ENCODE measurements around the gene LRRTM4. TPM values are rescaled to one million over a fixed set of nuclear protein-coding genes. Genes with fewer than 3 reads are reported as not detected.
"Not testable (repeated sequence)": the region's sequence is repeated elsewhere in the genome, so short reads cannot be mapped to it uniquely, and the experiment has no call there.

Gene LRRTM4
- total RNA-seq, 2 donors from 2014 or later: 0.32 to 0.84 TPM

DNA sequence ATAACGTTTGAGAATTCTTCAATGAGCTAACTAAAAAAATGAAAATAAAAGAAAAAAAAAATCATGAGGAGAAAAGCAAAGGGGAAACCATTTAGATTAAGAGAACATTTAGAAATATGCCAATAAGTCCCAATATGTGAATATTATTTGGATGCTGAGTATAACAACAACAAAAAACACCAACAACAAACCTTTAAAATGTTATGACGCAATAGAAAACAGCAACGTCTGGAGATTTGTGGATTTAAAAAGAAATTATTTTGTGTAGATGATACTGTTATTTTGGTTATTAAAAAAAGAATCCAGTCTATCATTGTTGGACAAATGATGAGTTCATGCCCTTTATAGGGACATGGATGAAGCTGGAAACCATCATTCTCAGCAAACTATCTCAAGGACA lies 417.2 kb downstream of the LRRTM4 start:
- intact Hi-C loops (cut with DNase I): no loop called here
- no peak for ATAC-seq
- no peak for DNase-seq

DNA sequence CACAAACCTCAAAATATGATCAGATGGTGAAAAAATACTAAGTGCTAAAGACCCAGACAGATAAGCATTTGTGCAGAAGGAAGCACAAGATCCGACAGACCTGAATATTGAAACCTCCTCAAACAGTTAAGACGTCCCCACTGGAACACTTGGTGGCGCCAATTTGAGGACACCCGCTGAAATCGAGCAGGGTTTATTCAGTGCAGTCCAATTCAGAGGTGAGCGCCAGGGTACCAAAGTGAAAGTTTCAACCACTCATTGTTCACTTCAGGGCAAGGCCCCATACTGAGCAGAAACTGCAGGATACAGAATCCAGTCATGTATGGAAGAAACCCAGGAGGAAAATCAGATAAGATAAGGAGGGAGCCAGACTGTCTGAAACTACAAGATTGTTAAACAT lies 417.6 kb downstream of the LRRTM4 start:
- DNase-seq (no peak), ATAC-seq (no peak)
- intact Hi-C loops (cut with DNase I): no loop called here

DNA sequence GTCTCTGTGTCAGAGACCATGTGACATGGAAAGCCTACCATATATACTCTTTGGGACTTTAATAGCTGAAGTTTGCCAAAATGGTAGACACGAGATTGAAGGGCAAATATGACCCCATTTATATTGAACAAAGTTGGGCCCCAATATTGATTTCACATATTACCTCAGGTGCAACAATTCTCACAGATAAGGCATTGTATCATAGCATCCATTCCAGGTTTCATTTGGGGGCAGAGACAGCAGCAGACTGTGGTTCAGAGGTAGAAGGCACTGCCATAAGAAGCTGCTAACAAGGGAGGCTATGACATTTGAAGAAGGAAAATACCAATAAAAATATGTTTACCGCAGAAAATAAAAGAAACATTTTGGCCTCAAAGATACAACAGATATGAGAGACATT lies 419.2 kb downstream of the LRRTM4 start:
- DNase-seq: no peak
- intact Hi-C loops (cut with DNase I): no loop called here
- ATAC-seq: no peak

DNA sequence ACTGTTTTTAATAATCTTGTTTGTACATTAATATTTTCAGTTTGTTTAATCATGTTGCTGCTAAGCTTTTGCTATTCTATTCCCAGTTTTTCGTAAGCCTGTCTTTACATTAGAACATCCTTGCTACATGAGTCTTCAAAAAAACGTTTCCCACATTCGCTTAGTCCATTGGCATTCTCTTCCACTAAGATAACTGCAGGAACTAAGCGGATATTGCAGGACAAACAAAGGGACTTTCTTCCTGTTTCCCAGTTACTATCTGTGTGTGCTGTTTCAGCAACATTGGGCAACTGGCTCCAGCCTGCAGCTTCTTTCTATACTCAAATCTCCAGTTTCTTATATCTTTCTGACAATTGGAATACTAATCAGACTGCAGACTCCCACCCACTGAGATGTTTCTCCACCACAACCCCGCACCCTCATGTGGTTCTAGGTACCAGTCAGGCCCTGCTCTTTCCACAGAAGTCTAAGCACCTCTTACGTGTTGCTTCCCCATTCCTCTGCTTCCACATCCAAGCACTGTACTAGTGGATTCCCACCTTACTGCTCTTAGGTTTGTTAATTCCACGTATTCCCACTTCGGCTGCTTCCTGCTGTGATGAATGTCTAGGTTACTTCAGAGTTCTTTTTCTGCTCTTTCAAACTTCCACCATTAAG lies 420.3 kb downstream of the LRRTM4 start:
- DNase-seq (no peak), ATAC-seq (no peak)
- intact Hi-C loops (cut with DNase I): no loop called here

DNA sequence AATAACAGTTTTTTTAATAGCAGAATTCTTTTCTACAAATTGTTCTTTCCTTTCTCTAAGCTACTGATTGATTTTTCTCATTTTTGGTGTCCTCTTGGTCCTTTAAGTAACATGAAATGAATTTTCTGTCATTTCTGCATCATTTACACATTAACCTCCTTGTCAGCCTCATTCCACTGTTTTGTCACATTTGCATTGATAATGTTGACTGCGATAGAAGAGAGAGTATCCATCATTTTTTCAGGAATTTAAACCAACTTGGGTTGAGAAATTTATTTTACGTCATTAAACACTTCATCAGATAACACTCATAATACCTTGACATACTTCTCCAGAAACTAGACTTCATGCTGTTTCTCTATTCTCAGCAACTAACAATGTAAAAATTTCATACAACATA lies 422.2 kb downstream of the LRRTM4 start:
- intact Hi-C loops (cut with DNase I): no loop called here
- ATAC-seq (no peak), DNase-seq (no peak)

DNA sequence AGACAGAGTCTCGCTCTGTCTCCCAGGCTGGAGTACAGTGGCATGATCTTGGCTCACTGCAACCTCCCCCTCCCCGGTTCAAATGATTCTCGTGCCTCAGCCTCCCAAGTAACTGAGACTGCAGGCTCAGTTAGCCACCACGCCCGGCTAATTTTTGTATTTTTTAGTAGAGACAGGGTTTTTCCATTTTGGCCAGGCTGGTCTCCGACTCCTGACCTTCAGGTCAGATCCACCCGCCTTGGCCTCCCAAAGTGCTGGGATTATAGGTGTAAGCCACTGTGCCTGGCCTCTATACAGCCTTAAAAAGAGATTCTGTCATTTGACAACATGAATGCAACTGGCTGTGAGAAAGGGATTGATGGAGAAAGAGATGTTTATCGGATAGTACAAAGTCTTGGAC lies 426.7 kb downstream of the LRRTM4 start:
- DNase-seq; ATAC-seq; intact Hi-C loops (cut with DNase I): not testable (repeated sequence)

DNA sequence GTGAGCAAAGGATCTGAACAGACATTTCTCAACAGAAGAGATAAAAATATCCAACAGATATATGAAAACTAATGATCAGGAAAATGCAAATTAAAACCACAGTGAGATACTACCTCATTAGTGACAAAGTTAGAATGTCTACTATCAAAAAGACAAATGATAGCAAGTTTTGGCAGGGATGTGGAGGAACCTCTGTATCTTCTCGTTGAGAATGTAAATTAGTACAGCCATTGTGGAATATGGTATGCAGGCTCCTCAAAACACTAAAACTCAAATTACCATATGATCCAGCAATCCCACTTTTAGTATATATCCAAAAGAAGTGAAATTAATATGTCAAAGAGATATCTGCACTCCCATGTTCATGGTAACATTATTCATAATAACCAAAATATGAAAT lies 427.1 kb downstream of the LRRTM4 start:
- intact Hi-C loops (cut with DNase I): no loop called here
- ATAC-seq (no peak), DNase-seq (no peak)

DNA sequence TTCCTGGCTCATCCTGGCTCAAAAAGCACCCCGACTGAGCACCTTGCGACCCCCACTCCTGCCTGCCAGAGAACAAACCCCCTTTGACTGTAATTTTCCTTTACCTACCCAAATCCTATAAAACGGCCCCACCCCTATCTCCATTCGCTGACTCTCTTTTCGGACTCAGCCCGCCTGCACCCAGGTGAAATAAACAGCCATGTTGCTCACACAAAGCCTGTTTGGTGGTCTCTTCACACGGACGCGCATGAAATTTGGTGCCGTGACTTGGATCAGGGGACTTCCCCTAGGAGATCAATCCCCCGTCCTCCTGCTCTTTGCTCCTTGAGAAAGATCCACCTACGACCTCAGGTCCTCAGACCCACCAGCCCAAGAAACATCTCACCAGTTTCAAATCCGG lies 433.8 kb downstream of the LRRTM4 start:
- DNase-seq; ATAC-seq; intact Hi-C loops (cut with DNase I): not testable (repeated sequence)

DNA sequence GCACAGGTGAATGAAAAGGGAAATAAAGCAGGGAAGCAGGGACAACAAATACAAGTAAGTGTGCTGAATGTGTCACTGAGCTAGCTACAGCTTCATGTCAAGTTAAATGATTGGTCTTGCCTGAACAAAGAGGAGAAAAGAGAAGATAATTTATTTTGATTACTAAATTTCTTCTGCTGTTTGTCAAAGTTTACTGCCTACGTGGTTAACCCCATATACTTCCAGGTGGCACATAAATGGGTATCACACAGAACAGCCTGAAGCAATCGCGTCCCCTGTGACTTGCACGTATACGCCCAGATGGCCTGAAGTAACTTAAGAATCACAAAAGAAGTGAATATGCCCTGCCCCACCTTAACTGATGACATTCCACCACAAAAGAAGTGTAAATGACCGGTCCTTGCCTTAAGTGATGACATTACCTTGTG lies 434.2 kb downstream of the LRRTM4 start:
- ATAC-seq (no peak), DNase-seq (no peak)
- intact Hi-C loops (cut with DNase I): no loop called here

DNA sequence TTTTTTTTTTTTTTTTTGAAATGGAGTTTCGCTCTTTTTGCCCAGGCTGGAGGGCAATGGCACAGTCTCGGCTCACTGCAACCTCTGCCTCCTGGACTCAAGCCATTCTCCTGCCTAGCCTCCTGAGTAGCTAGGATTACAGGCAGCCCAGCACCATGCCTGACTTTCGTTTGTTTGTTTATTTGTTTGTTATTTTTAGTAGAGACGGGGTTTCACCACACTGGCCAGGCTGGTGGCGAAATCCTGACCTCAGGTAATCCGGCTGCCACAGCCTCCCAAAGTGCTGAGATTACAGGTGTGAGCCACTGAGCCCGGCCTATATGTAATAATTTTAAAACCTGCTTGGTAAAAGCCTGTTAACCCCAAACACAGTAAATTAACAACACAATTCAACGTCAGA lies 435.7 kb downstream of the LRRTM4 start:
- ATAC-seq (no peak), DNase-seq (no peak)
- intact Hi-C loops (cut with DNase I): no loop called here

DNA sequence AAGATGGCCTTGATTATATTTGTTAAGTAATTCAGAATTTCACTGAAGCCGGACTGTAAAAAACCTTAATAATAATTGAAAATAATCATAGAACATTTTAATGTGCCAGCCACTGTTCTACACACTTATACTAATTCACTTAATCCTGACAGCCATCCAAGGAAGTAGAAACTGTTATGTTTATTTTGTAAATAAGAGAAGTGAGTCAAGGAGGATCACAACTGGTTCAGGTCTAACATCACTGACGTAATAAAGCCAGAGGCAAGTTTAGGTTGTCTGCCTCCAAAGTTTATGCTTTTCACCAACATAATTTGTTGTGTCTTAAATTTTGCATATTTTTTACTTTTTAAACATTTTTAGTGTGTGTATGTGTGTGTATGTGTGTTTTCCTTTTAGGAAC lies 436.1 kb downstream of the LRRTM4 start:
- ATAC-seq (no peak), DNase-seq (no peak)
- intact Hi-C loops (cut with DNase I): no loop called here

DNA sequence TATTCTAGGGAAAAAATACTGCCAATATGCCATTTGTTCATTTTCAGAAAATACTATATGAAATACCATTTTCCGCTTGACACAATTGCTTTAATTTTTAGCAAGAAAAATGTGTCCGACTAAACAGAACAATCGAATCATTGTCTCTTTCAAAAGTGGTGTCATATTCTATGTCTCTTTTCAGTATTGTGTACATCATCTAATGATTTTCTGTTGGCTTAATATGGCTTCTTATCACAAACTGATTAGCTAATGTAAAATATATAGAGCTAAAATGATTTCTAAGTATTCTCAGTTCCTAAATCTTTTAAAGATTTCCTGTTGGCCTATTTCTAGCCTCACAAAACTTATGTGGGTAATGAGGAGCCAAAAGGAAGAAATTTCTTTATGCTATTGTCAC lies 436.6 kb downstream of the LRRTM4 start:
- intact Hi-C loops (cut with DNase I): no loop called here
- ATAC-seq: no peak

DNA sequence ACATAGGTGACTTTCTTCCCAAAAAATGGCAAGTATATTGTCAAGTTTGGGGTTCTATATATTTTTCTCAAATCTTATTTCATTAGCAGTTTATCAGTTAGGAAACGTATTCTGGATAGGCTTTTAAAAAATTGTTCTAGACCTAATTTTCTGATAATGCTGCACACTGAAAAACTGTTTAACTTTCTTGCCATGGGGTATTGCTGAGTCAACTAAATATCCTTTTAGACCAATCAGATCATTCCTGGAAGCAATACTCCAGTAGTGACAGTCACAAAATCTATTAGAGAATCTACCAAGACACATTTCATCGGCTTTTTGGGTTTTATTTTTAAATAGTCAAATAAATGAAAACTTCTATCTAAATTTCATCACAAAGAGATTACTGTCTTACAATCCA lies 440.6 kb downstream of the LRRTM4 start:
- intact Hi-C loops (cut with DNase I): no loop called here
- ATAC-seq (no peak), DNase-seq (no peak)

More for the DNA sequence above, 436.6 kb downstream of the LRRTM4 start:
- DNase-seq: no peak

DNA sequence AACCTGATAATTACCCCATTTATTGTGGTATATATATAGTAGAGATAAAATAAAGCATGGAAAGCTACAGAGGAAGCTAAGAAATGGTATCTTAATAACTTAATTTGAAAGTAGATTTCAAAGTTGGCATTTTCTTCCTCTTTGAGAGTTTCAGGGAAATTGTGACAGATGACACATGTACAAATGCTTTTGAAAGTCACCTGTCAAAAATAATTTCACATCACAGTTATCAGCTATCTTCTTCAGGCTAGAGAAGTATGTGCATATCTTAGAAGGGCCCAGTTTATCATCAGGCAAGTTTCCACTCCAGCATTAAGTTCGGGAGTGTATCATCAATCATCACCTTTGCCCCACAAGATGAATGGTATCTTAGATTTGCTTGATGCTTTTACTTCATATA lies 457.9 kb downstream of the LRRTM4 start:
- DNase-seq: no peak
- no peak for ATAC-seq
- intact Hi-C loops (cut with DNase I): no loop called here

DNA sequence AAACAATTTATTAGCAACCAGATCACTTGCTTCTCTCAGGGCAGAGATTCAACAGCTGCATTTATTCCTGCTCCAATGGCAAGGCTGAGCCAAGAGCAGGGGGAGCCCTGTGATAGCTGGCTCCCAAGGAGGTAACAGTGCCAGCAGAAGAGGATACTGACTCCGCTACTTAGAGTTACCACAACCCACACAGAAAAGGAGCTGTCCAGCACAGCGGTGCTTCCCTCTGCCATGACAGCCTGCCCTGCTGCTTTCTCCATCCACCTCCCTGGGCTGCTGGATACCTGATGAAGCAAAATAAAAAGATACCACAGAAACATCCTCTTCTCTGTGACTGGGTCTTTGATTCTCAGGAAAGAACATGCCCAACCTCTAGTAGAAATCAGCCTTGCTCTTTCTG lies 467.2 kb downstream of the LRRTM4 start:
- DNase-seq (peak; percentile 7), ATAC-seq (no peak)
- intact Hi-C loops (cut with DNase I): no loop called here

DNA sequence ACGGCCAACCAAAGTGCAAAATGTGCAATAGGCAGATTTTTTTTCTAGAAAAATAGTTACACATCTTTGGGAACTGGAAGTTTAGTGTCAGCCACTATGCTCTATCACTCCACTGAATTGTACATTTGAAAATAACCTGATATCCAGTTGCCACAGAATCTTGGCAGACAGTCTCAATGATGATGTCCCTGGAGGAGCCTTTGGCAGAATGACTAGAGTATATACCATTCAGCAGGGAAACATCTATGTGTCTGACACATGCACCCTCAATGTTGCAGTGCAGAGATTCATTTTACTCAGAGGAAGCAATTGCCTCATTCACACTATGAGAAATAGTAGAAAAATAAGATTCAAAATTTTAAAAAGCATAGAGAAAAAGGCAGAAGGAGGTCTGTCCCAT lies 475.8 kb downstream of the LRRTM4 start:
- no peak for ATAC-seq
- DNase-seq: no peak
- intact Hi-C loops (cut with DNase I): no loop called here

DNA sequence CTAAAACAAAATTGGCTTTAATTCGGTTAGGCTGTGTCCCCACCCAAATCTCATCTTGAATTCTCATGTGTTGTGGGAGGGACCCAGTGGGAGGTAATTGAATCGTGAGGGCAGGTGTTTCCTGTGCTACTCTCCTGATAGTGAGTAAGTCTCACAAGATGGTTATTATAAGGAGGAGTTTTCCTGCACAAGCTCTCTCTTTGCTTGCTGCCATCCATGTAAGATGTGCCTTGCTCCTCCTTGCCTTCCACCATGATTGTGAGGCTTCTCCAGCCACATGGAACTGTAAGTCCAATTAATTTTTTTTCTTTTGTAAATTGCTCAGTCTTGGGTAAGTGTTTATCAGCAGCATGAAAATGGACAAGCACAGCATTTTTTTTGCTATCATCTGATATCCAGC lies 476.7 kb downstream of the LRRTM4 start:
- DNase-seq; intact Hi-C loops (cut with DNase I); ATAC-seq: not testable (repeated sequence)

DNA sequence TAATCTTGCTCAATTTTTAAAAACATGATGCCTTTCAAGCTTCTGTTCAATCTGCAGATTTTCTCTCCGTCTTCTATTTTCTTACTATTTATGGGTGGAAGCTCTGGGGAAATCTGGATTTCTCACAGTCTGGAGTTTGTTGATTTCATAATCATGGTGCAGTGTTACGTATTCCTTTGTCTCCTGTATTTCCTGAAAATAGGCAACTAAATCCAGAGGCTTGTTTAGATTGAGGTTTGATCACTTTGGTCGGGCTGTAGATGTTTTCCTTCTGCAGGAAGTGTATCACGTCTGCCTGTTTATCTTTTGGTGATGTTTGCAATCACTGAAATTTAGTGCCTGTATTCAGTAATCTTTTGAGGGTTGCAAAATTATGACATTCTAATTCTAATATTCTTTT lies 487.7 kb downstream of the LRRTM4 start:
- intact Hi-C loops (cut with DNase I): no loop called here
- no peak for ATAC-seq
- no peak for DNase-seq

DNA sequence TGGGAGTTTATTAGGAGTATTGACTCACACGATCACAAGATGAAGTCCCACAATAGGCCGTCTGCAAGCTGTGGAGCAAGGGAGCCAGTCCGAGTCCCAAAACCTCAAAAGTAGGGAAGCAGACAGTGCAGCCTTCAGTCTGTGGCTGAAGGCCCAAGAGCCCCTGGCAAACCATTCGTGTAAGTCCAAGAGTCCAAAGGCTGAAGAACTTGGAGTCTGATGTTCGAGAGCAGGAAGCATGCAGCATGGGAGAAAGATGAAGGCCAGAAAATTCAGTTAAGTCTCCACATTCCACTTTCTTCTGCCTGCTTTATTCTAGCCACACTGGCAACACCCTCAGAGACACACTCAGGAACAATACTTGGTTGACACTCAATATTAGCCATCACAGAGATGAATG lies 492.9 kb downstream of the LRRTM4 start:
- DNase-seq; ATAC-seq; intact Hi-C loops (cut with DNase I): not testable (repeated sequence)

DNA sequence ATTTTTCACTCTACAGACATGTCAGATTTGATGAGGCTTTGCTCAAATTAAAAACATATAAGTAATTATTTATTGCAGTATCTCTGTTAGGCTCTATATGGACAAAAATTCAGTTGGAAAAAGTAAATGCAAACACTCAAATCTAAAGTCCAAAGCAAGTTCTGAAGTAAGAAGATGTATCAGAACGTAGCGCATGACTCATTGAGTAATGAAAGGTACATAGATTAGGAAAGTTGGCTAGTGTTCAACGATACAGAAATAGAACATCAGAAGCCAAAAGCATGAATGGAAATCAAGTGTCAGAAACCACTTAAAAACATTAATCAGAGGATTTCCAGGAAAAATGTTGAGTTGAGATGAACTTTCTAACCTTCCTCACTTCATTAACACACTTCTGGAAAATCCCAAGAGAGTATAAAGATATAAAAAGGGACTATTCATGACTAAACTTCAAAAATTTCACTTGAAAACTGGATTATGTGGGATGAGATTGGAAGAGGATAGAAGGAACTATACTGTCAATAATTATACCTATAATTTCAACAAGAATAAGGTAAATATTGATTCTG lies 494.1 kb downstream of the LRRTM4 start:
- ATAC-seq: peak in 1 of 2 donors; percentile 74
- DNase-seq: no peak
- intact Hi-C loops (cut with DNase I): no loop called here

DNA sequence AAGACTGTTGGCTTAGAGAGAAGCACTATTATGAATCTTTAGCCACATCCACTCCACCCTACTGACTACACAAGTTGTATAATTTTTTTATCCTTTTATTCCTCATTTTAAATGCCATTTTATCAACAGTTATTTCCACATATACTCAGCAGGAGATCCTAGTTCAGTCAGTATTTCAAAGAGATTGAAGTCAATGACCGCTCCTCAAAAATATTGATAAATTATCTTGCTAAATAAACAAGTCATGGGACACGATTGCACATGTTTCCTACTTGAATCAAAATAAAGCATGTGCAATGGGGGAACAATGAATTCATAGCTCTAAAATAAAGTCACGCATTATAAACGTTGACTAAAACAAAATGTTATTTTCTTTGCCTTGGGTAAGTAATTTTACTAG lies 496.5 kb downstream of the LRRTM4 start:
- DNase-seq (no peak), ATAC-seq (no peak)
- intact Hi-C loops (cut with DNase I): no loop called here
